Right ventricle myocardium superior (tissue), 1 donor: Measurements from ENCODE around the gene FOSB. TPM values are rescaled to one million over a fixed set of nuclear protein-coding genes. Genes with fewer than 3 reads are reported as not detected.

Experiments used
- ATAC-seq: fragments of 200-7000 bp; cut with Tn5 transposase; one replicate; pipeline ENCODE4 v1.9.1; 2020; ENCODE audit warnings: mild to moderate bottlenecking; ENCODE audit not compliant: poor library complexity
- DNase-seq: peaks from one replicate; pipeline ENCODE4 v3.0.0-alpha.2; 2020
- intact Hi-C: fragments of 100-400 bp; cut with DNase I; formaldehyde crosslinking; loops from one replicate; pipeline ENCODE4 v1.11.2; 2022
- total RNA-seq: library from RNA; stranded (reverse); fragmentation: NEBNext Ultra II Directional; extraction: Animal tissue kit (Norgen Biotek cat#: 25700); gene quantifications from one replicate; pipeline ENCODE4 v1.2.1, GENCODE V29; 2021
- donor health status: DM: no; HTN: yes; CAD: no; lungs with severe emphysema.

The FOSB gene
- total RNA-seq, 1 donor from 2014 or later = 0.51 TPM

DNA sequence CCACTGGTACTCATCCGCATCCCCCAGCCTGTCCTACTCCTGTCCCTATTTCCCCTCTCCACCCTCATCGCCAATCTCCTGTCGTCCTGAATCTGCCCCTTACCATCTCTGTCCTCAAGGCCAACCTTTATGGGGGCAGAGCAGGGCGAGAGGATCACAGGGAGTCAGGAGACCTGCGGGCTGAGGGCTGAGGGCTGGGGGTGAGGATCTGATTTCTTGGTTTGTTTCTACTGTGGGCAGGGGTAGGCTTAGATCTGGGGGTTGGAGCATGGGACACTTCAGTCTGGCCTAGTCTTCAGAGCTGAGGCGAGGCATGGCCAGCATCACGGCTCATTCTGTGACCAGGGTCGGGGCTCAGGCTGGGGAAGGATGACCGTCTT, 27.5 kb upstream of the FOSB start:
- DNase-seq (no peak), ATAC-seq (peak; percentile 1)
- intact Hi-C loops = no loop called here

- intact Hi-C loops = no loop called here
- DNase-seq (no peak), ATAC-seq (no peak)
Measured at GRCh38 chr19:45440873-45441654, 26.7 kb upstream of the FOSB start.

DNA sequence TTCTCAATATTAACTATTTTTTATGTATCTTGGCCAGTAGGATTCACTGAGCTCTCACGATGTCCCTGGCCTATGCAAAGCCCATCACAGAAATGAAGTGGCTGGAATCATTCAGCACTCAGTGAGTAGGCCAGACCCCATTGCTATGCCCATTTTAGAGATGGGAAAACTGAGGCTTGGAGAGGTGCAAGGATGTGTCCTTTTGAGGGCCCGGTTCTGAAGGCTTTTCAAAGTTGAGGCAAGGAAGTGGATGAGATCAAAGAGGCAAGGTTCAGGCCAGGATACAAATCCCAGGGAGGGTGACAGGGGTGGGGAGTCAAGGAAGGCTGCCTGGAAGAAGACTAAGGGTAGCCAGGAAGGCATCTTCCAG, 25.4 kb upstream of the FOSB start:
- intact Hi-C loops = no loop called here
- ATAC-seq (no peak), DNase-seq (no peak)

DNA sequence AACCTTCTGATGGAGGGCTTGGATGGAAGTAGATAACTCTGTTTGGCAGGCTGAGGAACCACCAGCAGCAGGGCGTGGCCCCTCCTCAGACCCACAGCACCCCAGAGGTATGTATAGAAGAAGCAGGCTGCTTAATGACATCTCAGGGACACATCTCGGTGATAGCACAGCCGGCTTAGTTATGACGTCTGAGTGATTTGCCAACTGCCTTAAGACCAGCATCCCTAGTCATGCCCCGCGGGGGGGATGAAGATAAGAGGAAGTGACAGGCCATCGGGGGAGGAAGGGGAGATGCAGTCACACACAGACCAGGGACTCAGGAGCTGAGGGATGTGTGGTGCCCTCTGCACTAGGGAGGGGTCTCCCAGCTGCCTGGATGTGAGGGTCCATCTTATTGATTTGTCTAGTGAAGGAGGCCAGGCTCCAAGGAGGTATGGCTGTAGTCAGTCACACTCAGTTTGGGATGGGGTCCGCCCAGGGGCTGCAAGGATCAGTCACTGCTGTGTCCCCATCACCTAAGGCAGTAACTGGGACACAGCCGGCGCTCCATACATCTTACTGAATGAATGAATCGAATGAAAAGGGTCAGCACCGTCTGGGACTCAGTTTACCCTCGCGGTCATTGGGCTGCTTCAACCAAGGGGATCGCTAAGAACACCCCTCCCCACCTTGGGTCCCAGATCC, 24.9 kb upstream of the FOSB start:
- ATAC-seq (no peak), DNase-seq (peak; percentile 71)
- intact Hi-C loops = no loop called here

DNA sequence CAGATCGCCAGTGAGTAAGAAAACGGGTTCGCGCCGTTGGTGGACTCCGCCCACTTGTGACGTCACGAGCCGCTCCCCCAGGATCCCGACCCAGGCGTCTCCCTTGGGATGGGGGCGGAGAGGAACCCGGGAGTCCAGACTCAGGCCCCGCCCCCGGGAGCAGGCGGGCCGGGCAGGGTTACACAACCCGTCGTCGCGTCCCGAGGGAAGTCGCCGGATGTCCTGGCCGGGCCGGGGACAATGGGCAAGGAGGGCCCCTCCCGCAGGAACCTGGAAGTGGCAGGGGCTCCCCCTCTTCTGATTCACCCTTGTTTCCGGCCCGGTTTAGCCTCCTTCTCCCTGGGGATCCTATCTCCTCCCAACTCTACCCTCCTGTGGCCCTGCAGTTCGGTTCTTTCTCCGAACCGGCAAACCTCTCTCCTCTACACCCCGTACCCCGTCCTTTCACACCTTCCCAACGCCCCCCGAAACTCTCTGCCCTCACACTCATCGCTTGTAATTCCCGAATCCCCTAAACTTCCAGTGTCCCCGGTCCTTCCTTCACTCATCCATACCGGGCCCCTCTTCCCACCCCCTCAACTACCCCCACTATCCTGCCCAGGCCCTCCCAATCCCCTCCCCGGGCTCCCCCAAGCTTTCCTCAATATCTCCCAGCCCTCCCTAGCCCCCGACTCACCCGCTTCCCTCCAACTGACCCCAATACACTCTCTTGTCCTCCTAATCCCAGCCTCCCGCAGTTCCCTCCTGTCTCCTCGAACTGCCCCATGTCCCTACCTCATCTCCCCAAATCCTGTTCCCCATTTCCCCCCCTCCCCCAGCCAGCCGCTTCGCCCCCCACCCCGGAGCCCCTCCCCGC, 24.1 kb upstream of the FOSB start:
- intact Hi-C loops = no loop called here
- ATAC-seq = peak; percentile 81
- DNase-seq = peak; percentile 97

- DNase-seq (peak; percentile 98), ATAC-seq (peak; percentile 83)
- intact Hi-C loops = no loop called here
Measured at GRCh38 chr19:45444318-45445041, 23.3 kb upstream of the FOSB start.

GRCh38 chr19:45445139-45445538, 22.7 kb upstream of the FOSB start:
- DNase-seq (no peak), ATAC-seq (no peak)
- intact Hi-C loops = no loop called here

GRCh38 chr19:45446295-45446694, 21.5 kb upstream of the FOSB start:
- ATAC-seq = no peak
- DNase-seq = no peak
- intact Hi-C loops = no loop called here

DNA sequence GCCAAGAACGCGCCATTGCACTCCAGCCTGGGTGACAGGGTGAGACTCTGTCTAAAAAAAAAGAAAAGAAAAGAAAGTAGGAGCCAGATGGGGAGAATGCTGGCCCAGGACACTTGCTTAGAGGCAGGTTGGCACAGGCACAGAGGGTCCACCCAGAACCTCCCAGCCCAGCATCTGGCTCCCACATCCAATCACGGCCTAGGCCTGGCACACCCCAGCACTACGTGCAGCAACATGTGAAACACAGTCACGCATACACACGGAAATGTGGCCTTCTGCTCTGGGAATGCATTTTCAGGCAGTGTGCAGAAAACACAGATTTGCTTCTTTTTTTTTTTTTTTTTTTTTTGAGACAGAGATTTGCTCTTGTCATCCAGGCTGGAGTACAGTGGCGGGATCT, 20.9 kb upstream of the FOSB start:
- intact Hi-C loops = no loop called here
- ATAC-seq (no peak), DNase-seq (no peak)

DNA sequence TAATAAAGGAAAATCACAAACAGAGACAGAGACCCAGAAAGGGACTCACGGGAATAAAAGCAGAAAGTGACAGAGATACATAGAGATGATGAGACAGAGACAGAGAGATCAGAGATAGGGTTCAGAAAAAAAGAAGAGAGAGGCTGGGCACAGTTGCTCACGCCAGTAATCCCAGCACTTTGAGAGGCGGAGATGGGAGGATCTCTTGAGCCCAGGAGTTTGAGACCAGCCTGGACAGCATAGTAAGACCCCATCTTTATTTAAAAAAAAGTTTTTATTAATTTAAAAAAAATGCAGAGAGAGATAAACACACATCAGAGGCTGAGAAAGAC, 19.4 kb upstream of the FOSB start:
- ATAC-seq (no peak), DNase-seq (no peak)
- intact Hi-C loops = no loop called here

GRCh38 chr19:45448887-45449299, 18.9 kb upstream of the FOSB start:
- ATAC-seq = no peak
- intact Hi-C loops = no loop called here
- no peak for DNase-seq

DNA sequence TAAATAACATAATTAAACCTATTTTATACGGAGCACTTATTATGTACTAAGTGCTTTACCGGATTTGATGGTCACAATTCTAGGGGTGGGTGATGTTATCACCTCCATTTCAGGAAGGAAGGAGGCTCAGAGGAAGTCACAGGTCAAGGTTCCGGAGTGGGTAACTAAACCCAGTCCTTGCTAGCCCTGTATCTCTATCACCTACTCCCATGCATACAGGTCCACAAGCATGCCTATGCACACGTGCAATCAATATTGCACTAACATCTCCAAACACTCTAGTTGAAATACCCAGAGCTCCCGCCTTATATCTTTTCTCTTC, 17.8 kb upstream of the FOSB start:
- intact Hi-C loops = no loop called here
- ATAC-seq (peak; percentile 2), DNase-seq (no peak)

- intact Hi-C loops = no loop called here
- peak; percentile 48 for DNase-seq
- ATAC-seq = peak; percentile 11
Measured at GRCh38 chr19:45451131-45451849, 16.5 kb upstream of the FOSB start.

DNA sequence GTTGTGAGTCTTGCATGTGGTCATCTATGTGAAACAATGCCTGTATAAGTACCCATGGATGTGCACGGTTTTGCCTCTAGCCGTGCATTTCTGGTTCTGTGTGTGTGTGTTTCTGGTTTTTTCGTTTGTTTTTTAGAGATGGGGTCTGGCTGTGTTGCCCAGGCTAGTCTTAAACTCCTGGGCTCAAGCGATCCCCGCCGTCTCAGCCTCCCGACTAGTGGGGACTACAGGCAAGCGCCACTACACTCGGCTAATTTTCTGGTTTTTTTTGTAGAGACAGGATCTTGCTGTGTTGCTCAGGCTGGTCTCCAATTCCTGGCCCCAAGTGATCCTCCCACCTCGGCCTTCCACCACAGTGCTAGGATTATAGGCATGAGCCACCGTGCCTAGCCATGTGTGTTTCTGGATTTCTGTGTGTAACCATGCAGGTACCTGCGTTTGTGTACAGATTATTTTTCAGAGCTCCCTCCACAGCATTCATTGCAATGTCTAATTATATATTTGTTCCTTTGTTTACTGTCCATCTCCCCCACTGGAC, 15.9 kb upstream of the FOSB start:
- DNase-seq = no peak
- ATAC-seq = no peak
- intact Hi-C loops = no loop called here

GRCh38 chr19:45455707-45456499, 11.9 kb upstream of the FOSB start:
- ATAC-seq = peak; percentile 89
- intact Hi-C loops = no loop called here
- peak; percentile 89 for DNase-seq

GRCh38 chr19:45456500-45456815, 11.3 kb upstream of the FOSB start:
- intact Hi-C loops = no loop called here
- no peak for ATAC-seq
- no peak for DNase-seq

- no peak for ATAC-seq
- intact Hi-C loops = no loop called here
Measured at GRCh38 chr19:45457776-45458175, 10.0 kb upstream of the FOSB start.

DNA sequence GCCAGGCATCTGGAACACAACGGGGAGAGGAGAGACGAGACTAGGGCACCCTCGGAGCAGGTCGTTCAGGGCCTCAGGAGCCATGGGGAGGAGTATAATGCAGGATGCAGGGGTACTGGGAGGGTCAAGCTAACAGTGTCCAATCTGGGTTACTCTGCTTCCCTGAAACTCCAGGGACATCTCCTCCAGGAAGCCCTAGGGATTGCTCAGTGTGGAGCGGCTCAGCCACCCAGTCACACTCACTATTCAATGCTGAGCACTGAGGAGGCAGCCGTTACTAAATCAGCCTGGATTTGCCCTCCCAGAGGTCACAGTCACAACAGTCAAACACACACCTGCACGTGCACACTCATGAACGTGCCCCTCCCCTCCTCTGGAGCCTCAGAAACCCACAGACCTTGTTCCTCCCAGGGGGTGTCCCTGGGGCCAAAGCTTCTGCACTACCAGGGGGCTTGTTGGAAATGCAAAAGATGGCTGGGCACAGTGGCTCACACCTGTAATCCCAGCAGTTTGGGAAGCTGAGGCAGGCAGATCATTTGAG, 6.9 kb upstream of the FOSB start:
- ATAC-seq = no peak
- intact Hi-C loops = no loop called here
- no peak for DNase-seq

More at GRCh38 chr19:45457776-45458175, 10.0 kb upstream of the FOSB start:
- no peak for DNase-seq
